ENCODE measurements around the gene GSTP1.

DNA sequence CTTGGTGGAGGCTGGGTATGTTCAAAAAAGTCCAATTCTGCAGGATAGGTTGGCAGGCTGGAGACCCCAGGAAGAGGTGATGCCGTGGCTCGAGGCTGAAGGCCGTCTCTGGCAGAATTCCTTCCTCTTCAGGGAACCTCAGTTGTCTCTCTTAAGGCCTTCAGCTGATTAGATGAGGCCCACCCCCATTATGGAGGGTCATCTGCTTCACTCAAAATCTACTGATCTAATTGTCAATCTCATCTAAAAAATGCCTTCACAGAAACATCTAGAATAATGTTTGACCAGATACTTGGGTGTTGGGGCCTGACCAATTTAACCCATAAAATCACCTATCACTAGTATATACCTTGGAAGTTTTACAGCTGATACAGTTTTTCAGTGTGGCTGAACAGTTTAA, 27.4 kb upstream of the GSTP1 start:
- TF ChIP-seq POLR2AphosphoS5 (IDR thresholded peaks at IDR 0.05): no peak
- TF ChIP-seq, protein P1, sequence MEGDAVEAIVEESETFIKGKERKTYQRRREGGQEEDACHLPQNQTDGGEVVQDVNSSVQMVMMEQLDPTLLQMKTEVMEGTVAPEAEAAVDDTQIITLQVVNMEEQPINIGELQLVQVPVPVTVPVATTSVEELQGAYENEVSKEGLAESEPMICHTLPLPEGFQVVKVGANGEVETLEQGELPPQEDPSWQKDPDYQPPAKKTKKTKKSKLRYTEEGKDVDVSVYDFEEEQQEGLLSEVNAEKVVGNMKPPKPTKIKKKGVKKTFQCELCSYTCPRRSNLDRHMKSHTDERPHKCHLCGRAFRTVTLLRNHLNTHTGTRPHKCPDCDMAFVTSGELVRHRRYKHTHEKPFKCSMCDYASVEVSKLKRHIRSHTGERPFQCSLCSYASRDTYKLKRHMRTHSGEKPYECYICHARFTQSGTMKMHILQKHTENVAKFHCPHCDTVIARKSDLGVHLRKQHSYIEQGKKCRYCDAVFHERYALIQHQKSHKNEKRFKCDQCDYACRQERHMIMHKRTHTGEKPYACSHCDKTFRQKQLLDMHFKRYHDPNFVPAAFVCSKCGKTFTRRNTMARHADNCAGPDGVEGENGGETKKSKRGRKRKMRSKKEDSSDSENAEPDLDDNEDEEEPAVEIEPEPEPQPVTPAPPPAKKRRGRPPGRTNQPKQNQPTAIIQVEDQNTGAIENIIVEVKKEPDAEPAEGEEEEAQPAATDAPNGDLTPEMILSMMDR (IDR thresholded peaks at IDR 0.05): no peak
- TF ChIP-seq POLR2A (IDR thresholded peaks at IDR 0.05): no peak

Data from upper lobe of left lung (tissue), 4 donors.